Activated T-helper 17 cell treated with anti-CD3 and anti-CD28 coated beads, Interleukin-2, amount 50 U/mL, for 72 hours (primary cell): ENCODE data around the gene TSPEAR. TPM values are rescaled to one million over a fixed set of nuclear protein-coding genes. Genes with fewer than 3 reads are reported as not detected.
"Not testable (repeated sequence)": the region's sequence is repeated elsewhere in the genome, so short reads cannot be mapped to it uniquely, and the experiment has no call there.

ENCODE experiments used
- ATAC-seq: fragments of 150-1000 bp; cut with Tn5 transposase; replicated peaks from 2 replicates; pipeline ENCODE4 v1.10.0; 2021; ENCODE audit warnings: mild to moderate bottlenecking, moderate library complexity
- H3K27ac Mint-ChIP-seq: one replicate; pipeline ENCODE4 v1.8.0; 2022; ENCODE audit warnings: mixed read lengths
- H3K27me3 Mint-ChIP-seq: one replicate; pipeline ENCODE4 v1.8.0; 2022; ENCODE audit warnings: mixed read lengths
- H3K36me3 Mint-ChIP-seq: one replicate; pipeline ENCODE4 v1.8.0; 2022; ENCODE audit warnings: low read depth, mild to moderate bottlenecking, mixed read lengths
- H3K4me1 Mint-ChIP-seq: one replicate; pipeline ENCODE4 v1.8.0; 2022; ENCODE audit warnings: mixed read lengths
- H3K4me3 Mint-ChIP-seq: one replicate; pipeline ENCODE4 v1.8.0; 2022; ENCODE audit warnings: mild to moderate bottlenecking, mixed read lengths
- H3K9me3 Mint-ChIP-seq: one replicate; pipeline ENCODE4 v1.8.0; 2022; ENCODE audit warnings: mixed read lengths
- total RNA-seq, 2 donors: library from RNA; stranded (reverse); gene quantifications; one replicate each; pipeline ENCODE4 v1.2.3, GENCODE V29; 2022

Gene TSPEAR
- total RNA-seq, 2 donors from 2014 or later, result 0.08 TPM; not detected in 1

DNA sequence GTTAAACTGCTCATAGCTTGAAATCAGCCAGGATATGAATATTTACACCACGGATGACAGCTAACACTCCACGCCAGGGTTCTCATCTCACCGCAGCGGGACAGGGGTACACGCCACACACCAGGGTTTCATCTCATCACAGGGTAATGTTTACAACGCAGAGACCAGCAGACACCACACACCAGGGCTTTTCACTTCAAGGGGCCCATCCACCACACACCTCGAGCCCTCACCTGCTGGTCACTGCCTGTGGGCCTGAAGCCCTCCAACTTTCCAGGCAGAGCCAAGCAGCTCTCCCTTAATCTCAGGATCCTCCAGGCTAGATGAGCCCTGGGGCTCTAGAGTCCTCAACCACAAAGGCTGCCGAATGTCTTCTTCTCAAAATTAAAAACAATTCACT lies 15.7 kb downstream of the TSPEAR start:
- Mint-ChIP-seq H3K36me3 (no peaks in the 10 kb centered on the region), H3K27me3 (peaks cover 29% of the 10 kb centered on the region), H3K27ac (no peak overlapping the region), H3K9me3 (no peaks in the 10 kb centered on the region), H3K4me1 (peaks cover 7% of the 10 kb centered on the region), H3K4me3 (no peak overlapping the region)
- no peak for ATAC-seq

DNA sequence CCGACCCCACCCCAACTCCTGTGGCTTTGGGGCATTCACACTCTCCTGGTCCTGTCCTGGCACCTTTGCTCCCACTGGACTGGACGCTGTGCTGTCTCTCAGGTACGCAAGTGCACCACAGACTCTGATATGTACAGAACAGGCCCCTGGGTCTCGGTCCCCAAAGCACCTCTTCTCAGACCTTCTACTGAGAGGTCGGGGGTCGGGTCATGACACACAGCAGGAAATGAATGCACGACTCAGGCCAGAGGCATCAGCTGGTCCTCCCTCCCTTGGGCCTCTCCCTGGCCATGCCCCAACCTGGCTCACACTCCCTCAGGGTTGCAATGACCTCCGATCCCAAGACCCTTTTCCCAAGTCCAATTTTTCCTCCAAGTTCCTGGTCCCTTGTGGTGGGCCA lies 16.2 kb downstream of the TSPEAR start:
- peaks cover 7% of the 10 kb centered on the region for H3K4me1 Mint-ChIP-seq
- H3K36me3 Mint-ChIP-seq, result no peaks in the 10 kb centered on the region
- H3K9me3 Mint-ChIP-seq, result no peaks in the 10 kb centered on the region
- H3K27me3 Mint-ChIP-seq, result peaks cover 29% of the 10 kb centered on the region
- H3K4me3 Mint-ChIP-seq, result no peak overlapping the region
- ATAC-seq, result no peak
- H3K27ac Mint-ChIP-seq, result no peak overlapping the region

DNA sequence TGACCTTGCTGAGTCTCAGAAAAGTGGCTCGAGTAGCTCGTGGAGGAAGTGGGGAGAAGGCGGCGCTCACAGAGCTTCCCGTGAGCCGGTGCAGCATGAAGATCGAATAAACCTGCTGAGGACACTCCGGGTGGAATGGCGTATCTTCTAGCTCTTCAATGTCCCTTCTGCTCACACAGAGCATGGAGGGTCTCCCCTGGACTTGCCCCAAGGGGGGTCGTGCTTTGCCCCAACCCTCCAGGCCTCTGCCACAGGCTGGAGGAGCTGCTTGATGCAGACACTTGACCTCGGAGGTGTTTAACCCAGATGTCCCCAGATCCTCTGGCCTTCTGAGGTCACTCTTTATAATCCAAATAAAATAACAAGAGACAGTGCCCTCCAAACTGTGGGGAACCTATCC lies 16.6 kb downstream of the TSPEAR start:
- no peaks in the 10 kb centered on the region for H3K9me3 Mint-ChIP-seq
- H3K27ac Mint-ChIP-seq, result no peak overlapping the region
- H3K36me3 Mint-ChIP-seq, result no peaks in the 10 kb centered on the region
- peaks cover 26% of the 10 kb centered on the region for H3K27me3 Mint-ChIP-seq
- peaks cover 7% of the 10 kb centered on the region for H3K4me1 Mint-ChIP-seq
- no peak overlapping the region for H3K4me3 Mint-ChIP-seq
- no peak for ATAC-seq

DNA sequence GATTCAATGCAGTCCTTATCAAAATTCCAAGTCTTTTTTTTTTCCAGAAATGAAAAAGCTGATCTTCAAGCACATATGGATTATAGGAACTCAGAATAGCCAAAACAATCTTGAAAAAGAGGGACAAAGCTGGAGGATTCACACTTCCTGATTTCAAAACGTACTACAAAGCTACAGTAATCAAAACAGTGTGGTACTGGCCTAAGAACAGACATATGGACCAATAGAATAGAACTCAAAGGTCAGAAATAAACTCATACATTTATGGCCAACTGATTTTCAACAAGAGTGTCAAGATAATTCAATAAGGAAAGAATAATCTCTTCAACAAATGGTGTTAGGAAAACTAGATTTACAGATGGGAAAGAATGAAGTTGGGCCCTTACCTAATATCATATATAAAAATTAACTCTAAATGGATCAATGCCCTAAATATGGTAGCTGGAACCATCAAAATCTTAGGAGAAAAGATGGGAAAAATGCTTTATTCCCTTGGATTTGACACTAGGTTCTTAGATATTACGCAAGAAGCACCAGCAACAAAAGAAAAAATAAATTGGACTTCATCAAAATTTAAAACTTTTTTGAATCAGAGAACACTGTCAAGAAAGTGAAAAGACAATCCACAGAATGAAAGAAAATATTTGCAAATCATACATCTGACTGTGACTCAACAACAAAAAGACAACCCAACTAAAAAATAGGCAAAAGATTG lies 18.4 kb downstream of the TSPEAR start:
- Mint-ChIP-seq H3K4me3 (no peak overlapping the region), H3K36me3 (no peaks in the 10 kb centered on the region), H3K4me1 (peaks cover 2% of the 10 kb centered on the region), H3K27ac (no peak overlapping the region), H3K9me3 (no peaks in the 10 kb centered on the region), H3K27me3 (peaks cover 12% of the 10 kb centered on the region)
- no peak for ATAC-seq

DNA sequence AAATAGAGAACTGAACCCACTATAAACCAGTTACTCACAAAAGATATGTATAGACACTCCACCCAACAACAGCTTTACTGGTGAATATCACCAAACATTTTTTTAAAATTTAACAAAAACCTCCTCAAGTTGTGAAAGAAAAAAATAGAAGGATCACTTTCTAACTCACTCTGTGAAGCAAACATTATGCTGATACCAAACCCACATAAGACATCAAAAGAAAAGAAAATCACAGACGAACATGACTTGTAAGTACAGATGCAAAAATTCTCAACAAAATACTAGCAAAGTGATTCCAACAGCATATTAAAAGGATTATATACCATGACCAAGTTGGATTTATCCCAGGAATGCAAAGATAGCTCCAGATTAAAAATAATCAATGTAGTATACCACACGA lies 19.7 kb downstream of the TSPEAR start:
- no peaks in the 10 kb centered on the region for H3K9me3 Mint-ChIP-seq
- H3K4me3 Mint-ChIP-seq, result no peak overlapping the region
- H3K27ac Mint-ChIP-seq, result no peak overlapping the region
- no peaks in the 10 kb centered on the region for H3K36me3 Mint-ChIP-seq
- H3K27me3 Mint-ChIP-seq, result peaks cover 3% of the 10 kb centered on the region
- no peak for ATAC-seq
- no peaks in the 10 kb centered on the region for H3K4me1 Mint-ChIP-seq

DNA sequence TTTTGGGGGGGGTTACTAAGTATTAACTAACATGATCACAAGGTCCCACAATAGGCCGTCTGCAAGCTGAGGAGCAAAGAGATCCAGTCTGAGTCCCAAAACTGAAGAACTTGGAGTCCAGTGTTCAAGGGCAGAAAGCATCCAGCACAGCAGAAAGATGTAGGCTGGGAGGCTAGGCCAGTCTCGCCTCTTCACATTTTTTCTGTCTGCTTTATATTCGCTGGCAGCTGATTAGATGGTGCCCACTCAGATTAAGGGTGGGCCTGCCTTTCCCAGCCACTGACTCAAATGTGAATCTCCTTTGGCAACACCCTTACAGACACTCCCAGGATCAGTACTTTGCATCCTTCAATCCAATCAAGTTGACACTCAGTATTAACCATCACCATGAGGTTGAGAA lies 21.6 kb downstream of the TSPEAR start:
- H3K27me3 Mint-ChIP-seq, result peaks cover 10% of the 10 kb centered on the region
- not testable (repeated sequence) for H3K36me3 Mint-ChIP-seq, H3K4me3 Mint-ChIP-seq, H3K9me3 Mint-ChIP-seq, H3K4me1 Mint-ChIP-seq, ATAC-seq, H3K27ac Mint-ChIP-seq

DNA sequence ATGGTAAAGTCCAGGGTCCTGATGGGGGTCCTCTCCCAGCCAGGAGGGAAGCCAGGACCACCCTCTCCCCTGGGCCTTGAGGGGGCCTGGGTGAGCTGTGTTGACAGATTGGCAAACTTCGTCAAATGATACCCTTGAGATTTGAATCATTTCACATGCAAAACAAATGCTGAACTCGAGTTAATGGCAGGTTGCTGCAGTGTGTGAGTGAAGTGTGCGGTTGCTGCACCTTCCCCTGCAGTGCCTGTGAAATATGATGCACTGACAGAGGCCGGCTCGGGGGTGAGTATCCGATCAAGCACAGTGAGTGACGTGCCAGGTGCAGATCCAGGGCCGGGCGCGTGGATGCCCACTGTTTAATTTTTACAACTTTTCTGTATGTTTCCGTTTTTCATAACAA lies 23.7 kb downstream of the TSPEAR start:
- no peak for ATAC-seq
- H3K27me3 Mint-ChIP-seq, result peaks cover 10% of the 10 kb centered on the region
- H3K27ac Mint-ChIP-seq, result no peak overlapping the region
- H3K4me3 Mint-ChIP-seq, result no peak overlapping the region
- no peaks in the 10 kb centered on the region for H3K9me3 Mint-ChIP-seq
- H3K4me1 Mint-ChIP-seq, result peaks cover 7% of the 10 kb centered on the region
- H3K36me3 Mint-ChIP-seq, result no peaks in the 10 kb centered on the region

DNA sequence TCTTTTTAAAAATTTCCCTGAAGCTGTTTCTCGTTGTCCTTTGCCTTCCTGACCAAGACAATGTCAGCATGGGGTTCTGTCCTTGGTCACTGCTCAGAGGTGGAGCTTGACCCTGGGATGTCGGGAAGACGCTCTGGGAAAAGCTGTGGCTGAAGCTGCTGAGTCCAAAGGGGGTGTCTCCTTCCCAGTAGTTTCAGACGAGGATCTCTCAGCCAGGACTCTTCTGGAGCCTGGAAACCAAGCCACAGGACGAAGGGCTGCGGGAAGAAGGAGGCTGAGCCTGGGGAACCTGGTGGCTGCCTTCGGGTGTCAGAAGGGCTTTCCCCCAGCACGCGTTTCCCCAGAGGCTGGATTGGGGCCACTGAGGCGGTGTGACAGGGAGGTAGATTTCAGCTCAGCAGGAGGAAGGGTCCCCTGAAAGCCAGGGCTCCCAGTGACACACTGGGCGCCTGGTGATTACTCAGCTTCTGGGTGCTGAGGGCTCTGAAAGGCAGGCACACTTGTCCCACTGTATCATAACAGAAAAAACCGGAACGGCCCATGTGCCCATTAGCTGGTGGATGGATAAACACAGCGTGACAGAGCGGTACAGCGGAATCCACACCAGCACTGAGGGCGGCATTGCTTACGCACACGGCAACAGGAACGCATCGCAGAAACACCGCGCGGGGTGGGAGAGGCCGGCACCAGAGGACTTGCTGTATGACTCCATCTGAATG lies 24.4 kb downstream of the TSPEAR start:
- no peak for ATAC-seq
- Mint-ChIP-seq H3K4me3 (no peak overlapping the region), H3K36me3 (no peaks in the 10 kb centered on the region), H3K27ac (no peak overlapping the region), H3K9me3 (no peaks in the 10 kb centered on the region), H3K27me3 (peaks cover 10% of the 10 kb centered on the region), H3K4me1 (peaks cover 7% of the 10 kb centered on the region)

DNA sequence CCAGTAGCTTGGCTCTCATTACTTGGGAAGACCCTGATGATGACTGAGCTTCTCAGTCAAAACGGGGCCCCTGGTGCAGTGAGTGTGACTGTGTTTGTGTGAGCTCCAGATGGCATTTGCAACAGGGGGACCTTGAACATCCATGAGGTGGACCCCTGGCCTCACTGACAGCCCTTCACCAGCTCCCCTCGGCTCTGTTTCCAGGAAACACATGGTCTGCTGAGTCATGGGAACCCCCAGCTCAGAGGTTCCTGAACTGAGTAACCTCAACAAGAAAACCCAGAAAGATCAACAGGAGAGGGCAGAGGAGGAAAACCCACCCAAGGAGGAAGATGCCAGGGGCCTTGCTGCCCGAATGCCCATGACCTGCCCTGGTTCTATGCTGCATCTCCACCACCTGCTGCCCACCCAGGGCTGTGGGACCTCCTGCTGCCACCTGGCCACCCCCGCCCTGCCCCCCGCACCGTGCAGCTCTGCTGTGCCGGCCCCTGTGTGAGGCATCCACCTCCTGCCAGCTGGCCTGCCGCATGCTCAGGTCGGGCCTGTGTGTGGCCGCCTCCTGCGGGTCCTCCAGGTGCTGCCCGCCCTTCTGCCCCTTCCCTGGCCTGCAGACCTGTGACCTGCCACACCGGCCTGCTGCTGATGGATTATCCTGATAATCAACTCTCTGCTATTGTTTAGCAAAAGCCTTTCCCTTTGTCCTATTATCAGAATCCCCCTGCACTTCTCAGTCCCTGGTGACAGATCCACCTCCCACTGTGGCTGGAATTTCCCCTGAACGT lies 25.2 kb downstream of the TSPEAR start:
- Mint-ChIP-seq H3K27ac (no peak overlapping the region), H3K36me3 (no peaks in the 10 kb centered on the region), H3K27me3 (peaks cover 10% of the 10 kb centered on the region), H3K4me3 (no peak overlapping the region), H3K4me1 (peaks cover 7% of the 10 kb centered on the region), H3K9me3 (no peaks in the 10 kb centered on the region)
- ATAC-seq, result no peak

DNA sequence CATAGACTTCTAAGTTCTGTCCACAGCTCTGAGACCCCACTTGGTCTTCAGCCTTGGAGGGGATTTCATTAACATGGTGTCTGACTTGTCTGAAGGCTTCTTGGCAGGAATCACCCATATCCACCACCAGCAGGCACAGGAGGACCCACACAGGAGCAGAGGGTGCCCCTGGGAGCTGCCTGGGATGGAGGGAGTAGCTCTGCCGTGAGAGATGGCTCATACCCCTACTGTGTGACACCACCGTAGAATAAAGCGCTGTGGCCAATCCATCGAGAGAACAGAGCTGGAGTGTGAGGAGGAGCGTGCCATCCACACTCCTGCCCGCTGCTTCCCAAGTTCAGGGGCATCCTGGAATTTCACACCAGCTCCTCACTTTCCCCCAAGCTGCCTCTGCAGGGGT lies 26.3 kb downstream of the TSPEAR start:
- H3K27me3 Mint-ChIP-seq, result peaks cover 10% of the 10 kb centered on the region
- ATAC-seq, H3K27ac Mint-ChIP-seq, H3K4me3 Mint-ChIP-seq, H3K9me3 Mint-ChIP-seq, H3K36me3 Mint-ChIP-seq, H3K4me1 Mint-ChIP-seq: not testable (repeated sequence)

DNA sequence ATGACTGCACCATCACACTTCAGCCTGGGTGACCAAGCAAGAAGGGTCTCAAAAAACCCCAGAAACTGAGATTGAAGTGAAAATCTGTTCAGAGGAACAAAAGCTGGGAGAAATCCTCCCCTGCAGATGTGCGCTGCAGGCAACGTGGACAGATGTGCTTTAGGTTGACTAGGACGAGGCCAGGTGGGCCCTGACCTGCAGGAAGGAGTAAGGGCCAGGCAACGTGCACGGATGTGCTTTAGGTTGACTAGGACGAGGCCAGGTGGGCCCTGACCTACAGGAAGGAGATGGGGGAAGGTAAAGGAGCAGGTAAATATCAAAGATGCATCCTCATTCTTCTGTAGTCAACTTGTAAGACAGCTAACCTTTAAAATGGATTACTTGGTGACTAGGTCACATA lies 26.9 kb downstream of the TSPEAR start:
- peaks cover 10% of the 10 kb centered on the region for H3K27me3 Mint-ChIP-seq
- no peak for ATAC-seq
- no peaks in the 10 kb centered on the region for H3K9me3 Mint-ChIP-seq
- peaks cover 7% of the 10 kb centered on the region for H3K4me1 Mint-ChIP-seq
- no peaks in the 10 kb centered on the region for H3K36me3 Mint-ChIP-seq
- H3K27ac Mint-ChIP-seq, result no peak overlapping the region
- H3K4me3 Mint-ChIP-seq, result no peak overlapping the region

DNA sequence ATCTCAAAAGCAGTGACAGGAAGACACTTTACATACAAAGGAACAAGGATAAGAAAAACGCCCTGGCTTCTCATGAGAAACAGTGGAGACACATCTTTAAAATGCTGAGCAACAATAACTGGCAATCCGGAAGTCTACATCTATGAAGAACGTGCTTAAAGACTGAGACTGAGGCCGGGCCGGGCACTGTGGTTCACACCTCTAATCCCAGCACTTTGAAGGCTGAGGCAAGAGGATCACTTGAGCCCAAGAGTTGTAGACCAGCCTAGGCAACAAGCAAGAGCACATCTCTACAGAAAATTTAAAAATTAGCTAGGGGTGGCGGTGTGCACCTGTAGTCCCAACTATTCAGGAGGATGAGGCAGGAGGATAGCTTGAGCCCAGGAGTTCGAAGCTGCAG lies 27.3 kb downstream of the TSPEAR start:
- H3K27ac Mint-ChIP-seq, result no peak overlapping the region
- no peaks in the 10 kb centered on the region for H3K9me3 Mint-ChIP-seq
- no peaks in the 10 kb centered on the region for H3K36me3 Mint-ChIP-seq
- peaks cover 7% of the 10 kb centered on the region for H3K4me1 Mint-ChIP-seq
- H3K27me3 Mint-ChIP-seq, result peaks cover 10% of the 10 kb centered on the region
- no peak for ATAC-seq
- no peak overlapping the region for H3K4me3 Mint-ChIP-seq

DNA sequence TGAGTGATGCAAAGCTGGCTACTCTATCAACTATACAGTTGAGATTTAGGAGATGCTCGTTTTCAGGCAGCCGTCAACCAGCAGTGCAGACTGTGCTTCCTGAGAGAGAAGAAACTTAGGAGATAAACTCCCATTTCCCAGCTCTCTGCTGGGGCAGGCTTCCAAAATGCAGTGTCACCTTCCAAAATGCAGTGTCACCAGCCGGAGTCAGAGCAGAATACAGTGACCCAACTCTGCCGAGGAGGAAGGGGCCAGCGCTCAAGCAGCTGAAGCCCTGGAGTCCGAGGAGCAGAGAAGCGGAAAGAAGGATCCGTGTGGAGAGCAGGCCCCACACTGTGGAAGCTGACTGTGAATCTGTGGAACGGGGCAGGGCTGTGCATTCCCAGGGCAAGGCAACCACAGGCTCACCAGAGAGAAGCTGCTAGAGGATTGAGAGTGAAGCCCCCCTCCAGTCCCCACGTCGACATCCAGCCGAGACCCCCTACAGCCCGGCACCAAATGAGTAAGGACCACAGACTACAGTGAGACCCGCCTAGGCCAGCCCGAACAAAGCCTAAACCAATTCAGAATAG lies 28.7 kb downstream of the TSPEAR start:
- Mint-ChIP-seq H3K9me3 (no peaks in the 10 kb centered on the region), H3K36me3 (no peaks in the 10 kb centered on the region), H3K27me3 (peaks cover 10% of the 10 kb centered on the region), H3K4me3 (no peak overlapping the region), H3K4me1 (peaks cover 7% of the 10 kb centered on the region), H3K27ac (no peak overlapping the region)
- ATAC-seq, result no peak

DNA sequence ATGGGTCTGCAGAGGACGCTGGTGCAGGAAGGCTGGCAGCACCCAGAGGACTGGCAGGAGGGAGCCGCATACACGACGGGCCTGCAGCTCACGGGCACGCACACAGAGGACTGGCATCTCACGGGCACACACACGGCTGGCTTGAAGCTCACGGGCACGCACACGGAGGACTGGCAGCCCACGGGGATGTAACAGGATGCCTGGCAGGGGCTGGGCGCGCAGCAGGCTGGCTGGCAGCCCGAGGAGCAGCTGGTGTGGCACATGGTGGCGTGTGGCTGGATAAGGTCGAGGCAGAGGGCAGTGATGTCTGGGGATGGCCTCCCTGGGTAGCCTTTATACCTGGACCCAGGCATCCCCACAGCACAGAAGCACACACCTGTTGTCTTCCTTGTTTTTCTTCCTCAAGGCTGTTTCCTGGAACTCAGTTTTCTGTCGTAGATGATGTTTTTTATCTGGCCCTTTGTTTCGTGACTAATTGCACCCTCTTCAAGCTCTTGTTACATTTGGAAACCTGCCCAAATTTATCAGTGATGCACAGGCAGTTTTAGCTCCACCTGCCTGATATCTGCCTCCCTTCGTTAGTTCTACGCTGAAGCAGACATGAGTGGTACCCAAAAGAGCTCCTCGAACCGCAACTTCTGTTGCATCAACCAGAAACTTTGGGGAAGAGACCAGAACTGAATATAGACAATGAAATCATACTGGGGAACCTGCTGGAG lies 29.4 kb downstream of the TSPEAR start, which contains the start of gene KRTAP12-1:
TSS of gene KRTAP12-1 (minus strand) at position 303 of the 719 bp plus-strand sequence. CDS start at position 263, 40 bp downstream.
- no peak for ATAC-seq
- peaks cover 10% of the 10 kb centered on the region for H3K27me3 Mint-ChIP-seq
- no peaks in the 10 kb centered on the region for H3K9me3 Mint-ChIP-seq
- H3K36me3 Mint-ChIP-seq, result no peaks in the 10 kb centered on the region
- no peak within 1 kb of the TSS for H3K27ac Mint-ChIP-seq
- no peak within 1 kb of the TSS for H3K4me3 Mint-ChIP-seq
- H3K4me1 Mint-ChIP-seq, result peaks cover 7% of the 10 kb centered on the region
